Measurements from ENCODE around the gene CCDC197. TPM values are rescaled to one million over a fixed set of nuclear protein-coding genes. Genes with fewer than 3 reads are reported as not detected.

Gene CCDC197
- total and polyA plus RNA-seq, 8 donors: not detected

DNA sequence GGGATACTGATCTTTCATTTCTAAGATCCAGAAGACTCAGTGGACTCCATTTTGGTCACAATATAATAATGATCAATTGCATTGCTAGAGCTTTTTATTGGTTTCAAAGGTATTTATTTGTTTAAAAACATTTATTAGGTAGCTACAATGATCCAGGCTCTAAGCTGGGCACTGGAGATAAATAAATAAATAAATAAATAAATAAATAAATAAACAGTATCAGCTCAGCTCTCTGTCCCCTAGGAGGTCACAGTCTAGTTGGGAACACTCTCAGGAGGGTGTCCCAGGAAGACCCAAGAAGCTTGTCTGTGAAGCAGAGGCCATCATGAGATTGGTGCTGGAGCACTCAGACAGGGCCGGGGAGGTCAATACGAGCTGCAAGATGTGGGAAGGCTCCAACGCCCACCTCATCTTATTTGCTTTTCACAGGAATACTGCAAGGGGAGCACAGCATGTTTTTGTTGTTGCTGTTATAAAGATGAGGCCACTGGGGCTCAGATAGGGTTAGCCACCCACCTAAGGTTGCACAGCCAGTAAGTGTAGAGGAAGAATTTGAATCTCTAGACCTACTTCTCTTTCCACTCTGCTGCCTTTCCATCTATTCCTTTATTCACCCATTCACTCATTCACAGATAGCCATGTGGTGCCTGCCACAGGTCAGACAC lies 36.2 kb upstream of the CCDC197 start:
- no peak overlapping the region for H3K4me3 ChIP-seq
- H3K27me3 ChIP-seq: no peaks in the 10 kb centered on the region
- FAIRE-seq: no peak
- no peaks in the 10 kb centered on the region for H3K9me3 ChIP-seq
- TF ChIP-seq, protein P1, sequence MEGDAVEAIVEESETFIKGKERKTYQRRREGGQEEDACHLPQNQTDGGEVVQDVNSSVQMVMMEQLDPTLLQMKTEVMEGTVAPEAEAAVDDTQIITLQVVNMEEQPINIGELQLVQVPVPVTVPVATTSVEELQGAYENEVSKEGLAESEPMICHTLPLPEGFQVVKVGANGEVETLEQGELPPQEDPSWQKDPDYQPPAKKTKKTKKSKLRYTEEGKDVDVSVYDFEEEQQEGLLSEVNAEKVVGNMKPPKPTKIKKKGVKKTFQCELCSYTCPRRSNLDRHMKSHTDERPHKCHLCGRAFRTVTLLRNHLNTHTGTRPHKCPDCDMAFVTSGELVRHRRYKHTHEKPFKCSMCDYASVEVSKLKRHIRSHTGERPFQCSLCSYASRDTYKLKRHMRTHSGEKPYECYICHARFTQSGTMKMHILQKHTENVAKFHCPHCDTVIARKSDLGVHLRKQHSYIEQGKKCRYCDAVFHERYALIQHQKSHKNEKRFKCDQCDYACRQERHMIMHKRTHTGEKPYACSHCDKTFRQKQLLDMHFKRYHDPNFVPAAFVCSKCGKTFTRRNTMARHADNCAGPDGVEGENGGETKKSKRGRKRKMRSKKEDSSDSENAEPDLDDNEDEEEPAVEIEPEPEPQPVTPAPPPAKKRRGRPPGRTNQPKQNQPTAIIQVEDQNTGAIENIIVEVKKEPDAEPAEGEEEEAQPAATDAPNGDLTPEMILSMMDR (IDR thresholded peaks at IDR 0.05): no peak
- WGBS, 2 donors: 77 to 78% methylated on average over 3 of the region's 3 CpGs
- no peak overlapping the region for H3K27ac ChIP-seq
- no peak for ATAC-seq
- no peaks in the 10 kb centered on the region for H3K36me3 ChIP-seq
- no peak for DNase-seq
- peaks cover 0 to 5% (median 0%) of the 10 kb centered on the region in 3 donors for H3K4me1 ChIP-seq
- intact Hi-C loops (cut with DNase I): no loop called here

DNA sequence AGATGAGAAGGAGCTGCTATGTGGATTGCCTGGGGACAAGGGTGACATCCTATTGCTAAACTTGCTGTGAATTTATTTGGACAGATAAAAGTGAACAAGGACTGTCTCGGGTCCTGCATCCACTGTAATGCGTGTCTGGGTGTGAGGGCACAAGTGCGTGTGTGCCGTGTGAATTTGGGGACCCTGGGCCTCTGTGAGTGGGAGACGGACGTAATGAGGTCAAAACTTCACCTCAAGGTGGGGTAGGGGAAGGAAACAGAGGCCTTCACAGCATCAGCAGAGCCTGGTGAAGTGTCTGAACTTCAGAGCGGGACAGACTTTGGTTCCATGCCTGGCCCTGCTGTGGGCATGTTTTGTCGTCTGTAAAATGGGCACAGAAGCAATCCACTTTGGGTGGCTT lies 35.5 kb upstream of the CCDC197 start:
- intact Hi-C loops (cut with DNase I): no loop called here
- DNase-seq (no peak), ATAC-seq (no peak), FAIRE-seq (no peak)
- TF ChIP-seq, protein P1 (IDR thresholded peaks at IDR 0.05): no peak
- Histone ChIP-seq H3K4me1 (peaks cover 0 to 5% (median 0%) of the 10 kb centered on the region in 3 donors), H3K36me3 (no peaks in the 10 kb centered on the region), H3K27me3 (no peaks in the 10 kb centered on the region), H3K27ac (no peak overlapping the region), H3K9me3 (no peaks in the 10 kb centered on the region), H3K4me3 (no peak overlapping the region)
- WGBS, 2 donors: 90 to 91% methylated on average over 8 of the region's 8 CpGs

DNA sequence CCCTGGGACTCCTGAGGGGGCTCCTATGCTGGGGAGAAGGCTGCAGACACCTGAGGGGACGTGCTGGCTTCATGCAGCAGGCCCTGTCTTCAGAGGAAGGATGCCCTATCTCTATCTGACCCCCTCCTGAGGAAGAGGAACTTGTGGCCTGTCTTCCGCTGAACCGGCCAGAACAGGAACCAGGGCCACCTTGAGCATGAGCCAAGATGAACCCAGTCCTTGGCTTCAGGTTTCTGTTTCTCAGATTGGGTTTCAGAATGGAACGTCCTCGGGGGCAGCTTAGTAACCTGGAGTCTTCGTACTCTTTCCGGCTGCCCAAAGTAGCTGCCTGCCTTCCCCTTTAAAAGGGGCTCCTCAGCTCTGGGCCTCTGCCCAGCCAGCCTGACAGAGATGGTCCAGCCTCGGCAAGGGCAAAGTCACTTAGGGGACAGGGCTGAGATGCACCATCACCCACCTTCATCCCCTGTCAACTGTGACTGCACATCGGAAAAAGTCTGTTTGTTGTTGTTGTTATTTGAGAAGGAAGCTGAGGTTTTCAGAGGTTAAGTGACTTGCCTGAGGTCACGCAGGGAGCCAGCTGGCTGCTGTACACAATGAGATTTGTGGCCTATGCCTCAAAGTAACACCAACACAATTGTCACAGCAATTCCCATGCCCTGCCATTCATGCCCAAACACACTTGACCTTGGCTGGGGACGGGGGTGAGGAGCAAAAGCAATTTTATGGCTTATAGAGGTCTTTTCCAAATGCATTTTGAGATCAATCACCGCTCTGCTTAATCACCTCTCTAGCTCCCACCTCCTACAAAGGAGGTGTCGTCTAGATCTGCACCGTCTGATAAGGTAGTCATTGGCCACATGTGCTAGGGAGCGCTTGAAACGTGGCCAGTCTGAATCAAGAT lies 34.1 kb upstream of the CCDC197 start:
- TF ChIP-seq, protein P1 (IDR thresholded peaks at IDR 0.05): no peak
- intact Hi-C loops (cut with DNase I): no loop called here
- no peak for FAIRE-seq
- H3K27me3 ChIP-seq: no peaks in the 10 kb centered on the region
- H3K9me3 ChIP-seq: no peaks in the 10 kb centered on the region
- H3K4me3 ChIP-seq: no peak overlapping the region
- H3K27ac ChIP-seq: no peak overlapping the region
- H3K4me1 ChIP-seq: peaks cover 0 to 5% (median 0%) of the 10 kb centered on the region in 3 donors
- no peak for DNase-seq
- WGBS, 2 donors: 64 to 68% methylated on average over 16 of the region's 16 CpGs
- peak in 1 of 4 donors; percentile 39 for ATAC-seq
- H3K36me3 ChIP-seq: no peaks in the 10 kb centered on the region

DNA sequence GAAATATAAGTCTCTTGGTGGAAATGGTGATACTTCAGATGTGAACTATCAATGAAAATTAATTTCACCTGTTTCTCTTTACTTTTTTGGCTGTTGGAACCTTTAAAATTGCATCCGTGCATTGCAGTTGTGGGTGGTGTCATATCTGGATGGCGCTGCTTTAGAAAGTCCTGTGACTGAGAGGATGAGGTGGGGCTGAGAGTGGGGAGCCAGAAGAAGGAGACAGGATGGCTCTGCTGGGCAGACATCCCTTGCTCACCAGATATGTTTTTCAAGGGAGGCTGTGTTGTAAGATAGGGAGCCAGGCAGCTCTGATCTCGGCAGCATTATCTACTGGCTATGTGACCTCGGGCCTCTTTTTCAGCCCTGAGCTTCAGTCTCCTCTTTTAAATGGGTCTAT lies 33.4 kb upstream of the CCDC197 start:
- no peaks in the 10 kb centered on the region for H3K27me3 ChIP-seq
- DNase-seq: no peak
- H3K27ac ChIP-seq: no peak overlapping the region
- WGBS, 2 donors: 69 to 84% methylated on average over 4 of the region's 4 CpGs
- H3K4me3 ChIP-seq: no peak overlapping the region
- ATAC-seq: no peak
- FAIRE-seq: no peak
- H3K36me3 ChIP-seq: no peaks in the 10 kb centered on the region
- TF ChIP-seq, protein P1 (IDR thresholded peaks at IDR 0.05): no peak
- peaks cover 0 to 5% (median 0%) of the 10 kb centered on the region in 3 donors for H3K4me1 ChIP-seq
- intact Hi-C loops (cut with DNase I): no loop called here
- H3K9me3 ChIP-seq: no peaks in the 10 kb centered on the region
